ENCODE measurements around the gene DAW1. TPM values are rescaled to one million over a fixed set of nuclear protein-coding genes. Genes with fewer than 3 reads are reported as not detected.

DAW1 gene
- total RNA-seq, 2 experiments from 2014 or later, result not detected

DNA sequence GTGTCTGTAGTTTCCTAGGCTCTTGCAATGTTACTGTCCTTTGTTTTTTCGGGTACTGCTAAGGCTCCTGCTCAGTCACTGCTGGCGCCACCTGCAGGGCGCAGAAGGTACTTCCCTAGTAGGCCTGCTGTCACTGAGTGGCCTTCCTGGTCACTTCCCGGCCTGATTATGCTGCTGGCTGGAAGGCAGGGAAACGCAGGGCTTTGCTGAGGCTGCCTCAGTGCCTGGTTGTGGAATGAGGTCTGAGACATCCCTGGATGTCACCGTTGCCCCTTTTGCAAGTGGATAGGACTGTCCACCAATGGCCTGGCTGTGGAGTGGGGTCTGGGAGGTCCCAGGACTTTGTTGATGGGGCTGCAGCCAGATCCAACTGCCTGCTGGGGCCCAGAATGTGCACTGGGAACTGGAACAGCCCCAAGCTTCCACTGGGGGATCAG, 13.1 kb downstream of the DAW1 start:
- DNase-seq, result peak; percentile 14 to 74 (median 35)
- CTCF ChIA-PET, result no interaction called here

GRCh38 chr2:227886149-227886548, 14.7 kb downstream of the DAW1 start:
- Mint-ChIP-seq H3K4me3 (no peak overlapping the region), H3K4me1 (ENCODE audit: low read depth) (no peaks in the 10 kb centered on the region), H3K27ac (no peak overlapping the region), H3K27me3 (peaks cover 8% of the 10 kb centered on the region), H3K36me3 (ENCODE audit: low read depth) (no peaks in the 10 kb centered on the region), H3K9me3 (no peaks in the 10 kb centered on the region)
- POLR2A ChIA-PET, result no interaction called here
- ATAC-seq (ENCODE audit: poor library complexity) (no peak), DNase-seq (no peak)
- Histone ChIP-seq H3K27me3 (ENCODE audit: control insufficient read depth in 1 of 2, insufficient read depth in 2 of 2, low read length in 2 of 2) (no peaks in the 10 kb centered on the region), H3K4me1 (ENCODE audit: insufficient read depth, low read length) (no peaks in the 10 kb centered on the region), H3K27ac (ENCODE audit: low read depth in 1 of 2, low read length in 2 of 2) (no peak overlapping the region), H3K36me3 (ENCODE audit: insufficient read depth, low read length) (no peaks in the 10 kb centered on the region), H3K4me3 (ENCODE audit: low read length) (no peak overlapping the region), H3K9me3 (ENCODE audit: control insufficient read depth in 1 of 2, insufficient read depth in 1 of 2, low read length in 2 of 2) (no peaks in the 10 kb centered on the region)
- TF ChIP-seq, protein P1, sequence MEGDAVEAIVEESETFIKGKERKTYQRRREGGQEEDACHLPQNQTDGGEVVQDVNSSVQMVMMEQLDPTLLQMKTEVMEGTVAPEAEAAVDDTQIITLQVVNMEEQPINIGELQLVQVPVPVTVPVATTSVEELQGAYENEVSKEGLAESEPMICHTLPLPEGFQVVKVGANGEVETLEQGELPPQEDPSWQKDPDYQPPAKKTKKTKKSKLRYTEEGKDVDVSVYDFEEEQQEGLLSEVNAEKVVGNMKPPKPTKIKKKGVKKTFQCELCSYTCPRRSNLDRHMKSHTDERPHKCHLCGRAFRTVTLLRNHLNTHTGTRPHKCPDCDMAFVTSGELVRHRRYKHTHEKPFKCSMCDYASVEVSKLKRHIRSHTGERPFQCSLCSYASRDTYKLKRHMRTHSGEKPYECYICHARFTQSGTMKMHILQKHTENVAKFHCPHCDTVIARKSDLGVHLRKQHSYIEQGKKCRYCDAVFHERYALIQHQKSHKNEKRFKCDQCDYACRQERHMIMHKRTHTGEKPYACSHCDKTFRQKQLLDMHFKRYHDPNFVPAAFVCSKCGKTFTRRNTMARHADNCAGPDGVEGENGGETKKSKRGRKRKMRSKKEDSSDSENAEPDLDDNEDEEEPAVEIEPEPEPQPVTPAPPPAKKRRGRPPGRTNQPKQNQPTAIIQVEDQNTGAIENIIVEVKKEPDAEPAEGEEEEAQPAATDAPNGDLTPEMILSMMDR (IDR thresholded peaks at IDR 0.05), result no peak
- intact Hi-C loops (cut with DNase I, micrococcal nuclease), result loop anchor here in 1 of 2 experiments (5.0 kb wide), 1 partner anchor 1831 kb away; no protein-coding TSS in a partner anchor
- CTCF ChIA-PET, result no interaction called here

More for the DNA sequence above, 13.1 kb downstream of the DAW1 start:
- H3K4me3 ChIP-seq (ENCODE audit: low read length), result no peak overlapping the region
- H3K4me1 Mint-ChIP-seq (ENCODE audit: low read depth), result no peaks in the 10 kb centered on the region
- H3K36me3 Mint-ChIP-seq (ENCODE audit: low read depth), result no peaks in the 10 kb centered on the region
- peak; percentile 58 for ATAC-seq (ENCODE audit: poor library complexity)
- peaks cover 12% of the 10 kb centered on the region for H3K27me3 Mint-ChIP-seq
- TF ChIP-seq, protein P1 (IDR thresholded peaks at IDR 0.05), result peak; percentile 51
- H3K36me3 ChIP-seq (ENCODE audit: insufficient read depth, low read length), result no peaks in the 10 kb centered on the region
- H3K4me1 ChIP-seq (ENCODE audit: insufficient read depth, low read length), result no peaks in the 10 kb centered on the region
- POLR2A ChIA-PET, result no interaction called here
- H3K9me3 Mint-ChIP-seq, result no peaks in the 10 kb centered on the region
- no peaks in the 10 kb centered on the region for H3K27me3 ChIP-seq (ENCODE audit: control insufficient read depth in 1 of 2, insufficient read depth in 2 of 2, low read length in 2 of 2)
- H3K27ac ChIP-seq (ENCODE audit: low read depth in 1 of 2, low read length in 2 of 2), result no peak overlapping the region
- intact Hi-C loops (cut with DNase I, micrococcal nuclease), result loop anchor here in 1 of 2 experiments (2.0 kb wide), 1 partner anchor 226 kb away; no protein-coding TSS in a partner anchor
- no peak overlapping the region for H3K27ac Mint-ChIP-seq
- H3K4me3 Mint-ChIP-seq, result no peak overlapping the region
- no peaks in the 10 kb centered on the region for H3K9me3 ChIP-seq (ENCODE audit: control insufficient read depth in 1 of 2, insufficient read depth in 1 of 2, low read length in 2 of 2)

- Mint-ChIP-seq H3K27ac (no peak overlapping the region), H3K27me3 (peaks cover 9% of the 10 kb centered on the region), H3K4me1 (ENCODE audit: low read depth) (no peaks in the 10 kb centered on the region), H3K9me3 (no peaks in the 10 kb centered on the region), H3K36me3 (ENCODE audit: low read depth) (no peaks in the 10 kb centered on the region), H3K4me3 (no peak overlapping the region)
- Histone ChIP-seq H3K36me3 (ENCODE audit: insufficient read depth, low read length) (no peaks in the 10 kb centered on the region), H3K27ac (ENCODE audit: low read depth in 1 of 2, low read length in 2 of 2) (no peak overlapping the region), H3K4me3 (ENCODE audit: low read length) (no peak overlapping the region), H3K4me1 (ENCODE audit: insufficient read depth, low read length) (no peaks in the 10 kb centered on the region), H3K9me3 (ENCODE audit: control insufficient read depth in 1 of 2, insufficient read depth in 1 of 2, low read length in 2 of 2) (no peaks in the 10 kb centered on the region), H3K27me3 (ENCODE audit: control insufficient read depth in 1 of 2, insufficient read depth in 2 of 2, low read length in 2 of 2) (no peaks in the 10 kb centered on the region)
- TF ChIP-seq, protein P1 (IDR thresholded peaks at IDR 0.05), result no peak
- ChIA-PET CTCF (interaction anchor here (1.1 kb wide), 1 partner anchor 9 kb away, joined by 3 read pairs; no protein-coding TSS in a partner anchor), POLR2A (no interaction called here)
- ATAC-seq (ENCODE audit: poor library complexity), result no peak
- intact Hi-C loops (cut with DNase I, micrococcal nuclease), result loop anchor here in 1 of 2 experiments (5.0 kb wide), 1 partner anchor 1829 kb away; no protein-coding TSS in a partner anchor
- no peak for DNase-seq
These were observed 16.9 kb downstream of the DAW1 start for GRCh38 chr2:227888289-227888688.

Data from CD4-positive, alpha-beta T cell (primary cell).